SU-DHL-6 (cell line): ENCODE data around the gene ADIPOQ.
"Not testable (repeated sequence)": the region's sequence is repeated elsewhere in the genome, so short reads cannot be mapped to it uniquely, and the experiment has no call there.

Experiments
- H2AFZ ChIP-seq: fragments of 200-600 bp; sonication (generic); 2 replicates; pipeline ENCODE4 v1.6.1; 2014; ENCODE audit warnings: low read depth, mild to moderate bottlenecking, moderate library complexity, mixed read lengths, antibody characterized with exemption, low read length; ENCODE audit not compliant: severe bottlenecking
- H3F3A ChIP-seq: fragments of 200-600 bp; shearing (Covaris generic); 2 replicates; pipeline ENCODE4 v1.6.0; 2016; ENCODE audit warnings: antibody characterized with exemption, mild to moderate bottlenecking; ENCODE audit not compliant: insufficient read depth
- H3K27ac ChIP-seq: fragments of 200-600 bp; sonication (generic); 2 replicates; pipeline ENCODE4 v1.5.1; 2016; ENCODE audit warnings: low read depth, mild to moderate bottlenecking, low read length, moderate library complexity, mixed read lengths
- H3K27me3 ChIP-seq: fragments of 200-600 bp; sonication (generic), shearing (Covaris generic); 2 replicates; pipeline ENCODE4 v1.6.0; 2014; ENCODE audit warnings: mild to moderate bottlenecking, low read length
- H3K36me3 ChIP-seq: fragments of 200-600 bp; sonication (generic); 2 replicates; pipeline ENCODE4 v1.6.1; 2014; ENCODE audit warnings: mild to moderate bottlenecking, low read length, mixed read lengths
- H3K4me2 ChIP-seq: fragments of 300-600, 200-600 bp; shearing (Covaris generic), sonication (generic); 2 replicates; pipeline ENCODE4 v1.6.0; 2014; ENCODE audit warnings: low read length, low read depth, mild to moderate bottlenecking; ENCODE audit not compliant: poor library complexity, severe bottlenecking
- H3K4me3 ChIP-seq: fragments of 200-600 bp; sonication (generic); 2 replicates; pipeline ENCODE4 v1.5.1; 2014; ENCODE audit warnings: antibody characterized with exemption, low read length, mild to moderate bottlenecking, mixed read lengths; ENCODE audit not compliant: insufficient read depth, poor library complexity, severe bottlenecking
- H3K79me2 ChIP-seq: fragments of 200-600 bp; sonication (generic); 2 replicates; pipeline ENCODE4 v1.6.1; 2014; ENCODE audit warnings: mild to moderate bottlenecking, low read length, moderate library complexity; ENCODE audit not compliant: insufficient read depth
- H3K9ac ChIP-seq: fragments of 200-600 bp; sonication (generic); 2 replicates; pipeline ENCODE4 v1.7.0; 2014; ENCODE audit warnings: mild to moderate bottlenecking, low read length
- H3K9me2 ChIP-seq: fragments of 200-600 bp; sonication (generic); replicated peaks from 2 replicates; pipeline ENCODE4 v1.6.1; 2014; ENCODE audit warnings: low read length; ENCODE audit not compliant: insufficient read depth
- H3K9me3 ChIP-seq: fragments of 200-600 bp; sonication (generic); 2 replicates; pipeline ENCODE4 v1.6.1; 2014; ENCODE audit warnings: low read length, mixed read lengths; ENCODE audit not compliant: insufficient read depth
- H4K20me1 ChIP-seq: fragments of 200-600 bp; sonication (generic); 2 replicates; pipeline ENCODE4 v1.6.1; 2014; ENCODE audit warnings: low read depth, mild to moderate bottlenecking, antibody characterized with exemption, low read length, moderate library complexity, mixed read lengths
- CTCF ChIP-seq: fragments of 200-600 bp; sonication (generic); IDR thresholded peaks from one replicate; pipeline ENCODE4 v1.5.1; 2017; ENCODE audit warnings: antibody characterized with exemption, mild to moderate bottlenecking, low read length, moderate library complexity; ENCODE audit not compliant: insufficient read depth, poor library complexity, severe bottlenecking
- EZH2phosphoT487 ChIP-seq: fragments of 200-600 bp; sonication (generic), shearing (Covaris generic); conservative IDR thresholded peaks from 2 replicates; pipeline ENCODE4 v1.6.1; 2018; ENCODE audit warnings: mild to moderate bottlenecking, antibody characterized with exemption, low read length, moderate library complexity, mixed read lengths

The ADIPOQ gene

DNA sequence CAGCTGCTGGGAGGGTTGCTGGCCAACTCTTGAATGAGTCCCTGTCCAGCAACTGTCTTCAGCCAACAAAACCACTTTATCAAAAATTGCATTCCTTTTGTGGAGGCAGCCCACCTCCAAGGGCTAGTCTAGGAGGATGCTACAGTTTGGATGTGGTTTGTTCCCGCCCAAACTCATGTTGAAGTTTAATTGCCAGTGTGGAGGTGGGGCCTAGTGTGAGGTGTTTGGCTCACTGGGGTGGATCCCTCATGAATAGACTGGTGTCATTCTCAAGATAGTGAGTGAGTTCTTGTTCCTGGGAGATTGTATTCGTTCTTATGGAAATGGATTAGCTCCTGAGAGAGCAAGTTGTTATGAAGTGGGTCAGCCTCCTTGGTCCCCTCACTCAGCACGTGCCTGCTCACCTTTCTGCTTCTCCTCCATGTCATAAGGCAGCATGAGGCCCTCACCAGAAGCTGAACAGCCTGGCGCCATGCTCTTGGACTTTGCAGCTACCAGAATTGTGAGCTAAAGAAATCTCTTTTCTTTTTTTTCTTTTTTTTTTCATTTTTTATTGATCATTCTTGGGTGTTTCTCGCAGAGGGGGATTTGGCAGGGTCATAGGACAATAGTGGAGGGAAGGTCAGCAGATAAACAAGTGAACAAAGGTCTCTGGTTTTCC, 32.0 kb upstream of the ADIPOQ start:
- Histone ChIP-seq H3K4me3 (no peak overlapping the region), H3K27ac (no peak overlapping the region), H3K9me2 (no peaks in the 10 kb centered on the region), H2AFZ (no peak overlapping the region), H3K79me2 (peaks cover 8% of the 10 kb centered on the region), H3K36me3 (no peaks in the 10 kb centered on the region), H4K20me1 (no peaks in the 10 kb centered on the region), H3K9ac (no peak overlapping the region), H3K27me3 (no peaks in the 10 kb centered on the region), H3K4me2 (no peak overlapping the region), H3K9me3 (no peaks in the 10 kb centered on the region), H3F3A (peaks cover 4% of the 10 kb centered on the region; the same call in 1 of the 2 replicates)
- TF ChIP-seq CTCF (no peak), EZH2phosphoT487 (no peak)

DNA sequence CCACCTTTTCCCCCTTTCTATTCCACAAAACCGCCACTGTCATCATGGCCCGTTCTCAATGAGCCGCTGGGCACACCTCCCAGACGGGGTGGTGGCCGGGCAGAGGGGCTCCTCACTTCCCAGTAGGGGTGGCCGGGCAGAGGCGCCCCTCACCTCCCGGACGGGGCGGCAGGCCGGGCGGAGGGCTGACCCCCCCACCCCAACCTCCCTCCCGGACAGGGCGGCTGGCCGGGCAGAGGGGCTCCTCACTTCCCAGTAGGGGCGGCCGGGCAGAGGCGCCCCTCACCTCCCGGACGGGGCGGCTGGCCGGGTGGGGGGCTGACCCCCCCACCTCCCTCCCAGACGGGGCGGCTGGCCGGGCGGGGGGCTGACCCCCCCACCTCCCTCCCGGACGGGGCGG, 31.2 kb upstream of the ADIPOQ start:
- H3K27me3 ChIP-seq, H3K36me3 ChIP-seq, H3K9me2 ChIP-seq, H4K20me1 ChIP-seq, H3K27ac ChIP-seq, H3K9me3 ChIP-seq, H3K79me2 ChIP-seq, H2AFZ ChIP-seq, H3K9ac ChIP-seq, H3K4me3 ChIP-seq, H3K4me2 ChIP-seq, H3F3A ChIP-seq: not testable (repeated sequence)

GRCh38 chr3:186814100-186814499, 28.4 kb upstream of the ADIPOQ start:
- H3F3A ChIP-seq: no peaks in the 10 kb centered on the region
- H3K27me3 ChIP-seq: no peaks in the 10 kb centered on the region
- no peak overlapping the region for H3K4me2 ChIP-seq
- no peak overlapping the region for H3K9ac ChIP-seq
- no peaks in the 10 kb centered on the region for H4K20me1 ChIP-seq
- TF ChIP-seq CTCF (no peak), EZH2phosphoT487 (no peak)
- H3K36me3 ChIP-seq: no peaks in the 10 kb centered on the region
- H3K27ac ChIP-seq: no peak overlapping the region
- H3K9me3 ChIP-seq: no peaks in the 10 kb centered on the region
- H3K79me2 ChIP-seq: no peaks in the 10 kb centered on the region
- no peak overlapping the region for H3K4me3 ChIP-seq
- H2AFZ ChIP-seq: no peak overlapping the region
- H3K9me2 ChIP-seq: no peaks in the 10 kb centered on the region

GRCh38 chr3:186815435-186815834, 27.1 kb upstream of the ADIPOQ start:
- TF ChIP-seq CTCF (no peak), EZH2phosphoT487 (no peak)
- H3K27me3 ChIP-seq: no peaks in the 10 kb centered on the region
- no peaks in the 10 kb centered on the region for H4K20me1 ChIP-seq
- no peak overlapping the region for H3K4me2 ChIP-seq
- no peak overlapping the region for H3K9ac ChIP-seq
- no peak overlapping the region for H2AFZ ChIP-seq
- no peaks in the 10 kb centered on the region for H3K9me2 ChIP-seq
- no peak overlapping the region for H3K4me3 ChIP-seq
- no peaks in the 10 kb centered on the region for H3K36me3 ChIP-seq
- H3F3A ChIP-seq: no peaks in the 10 kb centered on the region
- H3K79me2 ChIP-seq: no peaks in the 10 kb centered on the region
- no peak overlapping the region for H3K27ac ChIP-seq
- no peaks in the 10 kb centered on the region for H3K9me3 ChIP-seq
